Hepatocyte (in vitro differentiated cells): ENCODE measurements around the gene CREB5. TPM values are rescaled to one million over a fixed set of nuclear protein-coding genes. Genes with fewer than 3 reads are reported as not detected.

Source experiments
- DNase-seq: peaks from one replicate; pipeline ENCODE4 v3.0.0-alpha.2; 2016; ENCODE audit warnings: low spot score
- H2AFZ ChIP-seq: fragments of 200-600 bp; sonication (generic); 2 replicates; pipeline ENCODE4 v1.6.0; 2016; ENCODE audit warnings: antibody characterized with exemption, mild to moderate bottlenecking
- H3K27ac ChIP-seq: fragments of 200-600 bp; sonication (generic); 2 replicates; pipeline ENCODE4 v1.5.1; 2016; ENCODE audit warnings: mild to moderate bottlenecking
- H3K27me3 ChIP-seq: fragments of 200-600 bp; sonication (generic); 2 replicates; pipeline ENCODE4 v1.6.1; 2016
- H3K36me3 ChIP-seq: fragments of 200-600 bp; sonication (generic); replicated peaks from 2 replicates; pipeline ENCODE4 v1.5.1; 2016; ENCODE audit warnings: low read depth; ENCODE audit not compliant: insufficient read depth
- H3K4me1 ChIP-seq: fragments of 200-600 bp; sonication (generic); 2 replicates; pipeline ENCODE4 v1.5.1; 2016; ENCODE audit warnings: mild to moderate bottlenecking, moderate library complexity; ENCODE audit not compliant: insufficient read depth
- H3K4me2 ChIP-seq: fragments of 200-600 bp; sonication (generic); 2 replicates; pipeline ENCODE4 v1.6.0; 2016
- H3K4me3 ChIP-seq: fragments of 200-600 bp; sonication (generic); 2 replicates; pipeline ENCODE4 v1.5.1; 2016; ENCODE audit warnings: mild to moderate bottlenecking
- H3K79me2 ChIP-seq: fragments of 200-600 bp; sonication (generic); 2 replicates; pipeline ENCODE4 v1.6.0; 2017; ENCODE audit warnings: mild to moderate bottlenecking
- H3K9me2 ChIP-seq: fragments of 200-600 bp; sonication (generic); replicated peaks from 2 replicates; pipeline ENCODE4 v1.6.0; 2017; ENCODE audit warnings: mild to moderate bottlenecking; ENCODE audit not compliant: insufficient read depth
- H3K9me3 ChIP-seq: fragments of 200-600 bp; sonication (generic); 2 replicates; pipeline ENCODE4 v1.5.1; 2016; ENCODE audit warnings: low read depth, mild to moderate bottlenecking
- H4K20me1 ChIP-seq: fragments of 200-600 bp; sonication (generic); 2 replicates; pipeline ENCODE4 v1.6.0; 2016; ENCODE audit warnings: mild to moderate bottlenecking; ENCODE audit not compliant: insufficient read depth, poor library complexity, severe bottlenecking
- EZH2 ChIP-seq: fragments of 200-600 bp; sonication (generic); IDR thresholded peaks from 2 replicates; pipeline ENCODE4 v1.6.1; 2016; ENCODE audit warnings: antibody characterized with exemption, mild to moderate bottlenecking, borderline replicate concordance
- EZH2phosphoT487 ChIP-seq: fragments of 200-600 bp; sonication (generic); IDR thresholded peaks from one replicate; pipeline ENCODE4 v1.6.1; 2018; ENCODE audit warnings: antibody characterized with exemption, mild to moderate bottlenecking, low read depth, moderate library complexity; ENCODE audit not compliant: unreplicated experiment, severe bottlenecking
- WGBS: methylation state at CpG from one replicate; pipeline ENCODE4 v1.1.6; 2016; ENCODE audit warnings: low lambda C conversion rate; ENCODE audit errors: missing lambda C conversion rate; 5-methylcytosine and 5-hydroxymethylcytosine counted together
- polyA plus RNA-seq: library from polyadenylated mRNA; unstranded; fragments of >200 nt; fragmentation: Nextera tagmentation; extraction: Ambion mirVana; gene quantifications from 2 replicates; pipeline ENCODE4 v1.2.1, GENCODE V29; 2016
- total RNA-seq: library from RNA; depleted of rRNA; stranded (reverse); fragments of >200 nt; gene quantifications from 2 replicates; pipeline ENCODE4 v1.2.3, GENCODE V29; 2014
- TF ChIP-seq, protein P1 (sequence below): fragments of 200-600 bp; sonication (generic); IDR thresholded peaks from 2 replicates; pipeline ENCODE4 v1.5.1; 2016; ENCODE audit warnings: antibody characterized with exemption, mild to moderate bottlenecking; ENCODE audit not compliant: poor library complexity

Gene CREB5
- total and polyA plus RNA-seq, 2 experiments from 2014 or later: 14.0 to 27.9 TPM

DNA sequence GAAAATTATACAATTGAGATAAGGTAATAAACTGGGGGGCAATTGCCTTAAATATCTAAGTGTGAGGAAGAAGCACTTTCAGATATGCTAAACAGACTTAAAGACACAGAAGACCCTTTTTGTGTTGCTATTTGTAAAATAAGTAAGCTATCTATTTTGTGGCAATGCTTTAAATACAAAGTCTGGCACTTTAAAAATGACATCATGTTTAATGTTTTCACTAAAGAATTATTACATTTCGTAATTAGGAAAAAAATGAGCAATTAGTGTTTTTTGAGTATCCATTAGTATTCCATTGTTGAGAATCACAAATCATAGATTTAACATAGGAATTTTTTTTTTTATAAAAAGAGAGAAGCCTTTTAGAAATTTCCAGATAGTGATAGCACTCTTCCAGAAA lies 2.1 kb downstream of the CREB5 start:
- Histone ChIP-seq H3K4me1 (peaks cover 7% of the 10 kb centered on the region), H3K9me2 (no peaks in the 10 kb centered on the region), H3K9me3 (no peaks in the 10 kb centered on the region), H3K4me2 (no peak overlapping the region), H3K79me2 (no peaks in the 10 kb centered on the region), H3K36me3 (no peaks in the 10 kb centered on the region), H3K27ac (no peak overlapping the region), H3K4me3 (no peak overlapping the region), H4K20me1 (no peaks in the 10 kb centered on the region), H2AFZ (no peak overlapping the region), H3K27me3 (peaks cover 46% of the 10 kb centered on the region)
- DNase-seq: no peak
- 82% methylated on average over 1 of the region's 1 CpG for WGBS
- TF ChIP-seq, protein P1, sequence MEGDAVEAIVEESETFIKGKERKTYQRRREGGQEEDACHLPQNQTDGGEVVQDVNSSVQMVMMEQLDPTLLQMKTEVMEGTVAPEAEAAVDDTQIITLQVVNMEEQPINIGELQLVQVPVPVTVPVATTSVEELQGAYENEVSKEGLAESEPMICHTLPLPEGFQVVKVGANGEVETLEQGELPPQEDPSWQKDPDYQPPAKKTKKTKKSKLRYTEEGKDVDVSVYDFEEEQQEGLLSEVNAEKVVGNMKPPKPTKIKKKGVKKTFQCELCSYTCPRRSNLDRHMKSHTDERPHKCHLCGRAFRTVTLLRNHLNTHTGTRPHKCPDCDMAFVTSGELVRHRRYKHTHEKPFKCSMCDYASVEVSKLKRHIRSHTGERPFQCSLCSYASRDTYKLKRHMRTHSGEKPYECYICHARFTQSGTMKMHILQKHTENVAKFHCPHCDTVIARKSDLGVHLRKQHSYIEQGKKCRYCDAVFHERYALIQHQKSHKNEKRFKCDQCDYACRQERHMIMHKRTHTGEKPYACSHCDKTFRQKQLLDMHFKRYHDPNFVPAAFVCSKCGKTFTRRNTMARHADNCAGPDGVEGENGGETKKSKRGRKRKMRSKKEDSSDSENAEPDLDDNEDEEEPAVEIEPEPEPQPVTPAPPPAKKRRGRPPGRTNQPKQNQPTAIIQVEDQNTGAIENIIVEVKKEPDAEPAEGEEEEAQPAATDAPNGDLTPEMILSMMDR: no peak
- TF ChIP-seq EZH2 (no peak), EZH2phosphoT487 (no peak)

GRCh38 chr7:28417321-28417940 lies 5.1 kb downstream of the CREB5 start:
- Histone ChIP-seq H3K9me3 (no peaks in the 10 kb centered on the region), H3K27ac (no peak overlapping the region), H3K27me3 (peaks cover 24% of the 10 kb centered on the region), H4K20me1 (no peaks in the 10 kb centered on the region), H3K4me3 (no peak overlapping the region), H3K36me3 (no peaks in the 10 kb centered on the region), H3K4me2 (no peak overlapping the region), H2AFZ (no peak overlapping the region), H3K4me1 (no peaks in the 10 kb centered on the region), H3K79me2 (no peaks in the 10 kb centered on the region), H3K9me2 (no peaks in the 10 kb centered on the region)
- WGBS: 60% methylated on average over 5 of the region's 5 CpGs
- DNase-seq: no peak
- TF ChIP-seq EZH2phosphoT487 (no peak), EZH2 (no peak)
- TF ChIP-seq, protein P1: no peak

DNA sequence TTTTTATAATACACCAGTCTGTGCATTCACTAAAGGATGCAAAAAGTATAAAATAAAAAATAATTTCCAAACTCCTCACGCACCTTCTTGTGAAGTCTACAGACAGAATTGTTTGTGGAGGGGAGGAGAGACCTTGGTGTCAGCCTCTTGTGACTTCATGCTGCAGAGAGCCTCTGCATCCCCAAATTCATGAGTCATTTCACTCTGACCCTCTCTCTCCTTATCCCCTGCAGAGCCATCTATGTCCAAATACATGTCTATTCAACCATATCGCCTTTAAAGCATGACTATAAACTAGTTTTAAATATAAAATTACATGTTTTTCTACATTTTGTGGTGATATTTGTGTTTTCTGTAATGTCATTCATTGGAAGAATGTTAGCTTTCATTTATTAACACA lies 6.0 kb downstream of the CREB5 start:
- Histone ChIP-seq H2AFZ (no peak overlapping the region), H4K20me1 (no peaks in the 10 kb centered on the region), H3K4me3 (no peak overlapping the region), H3K27ac (no peak overlapping the region), H3K4me2 (no peak overlapping the region), H3K9me3 (no peaks in the 10 kb centered on the region), H3K9me2 (no peaks in the 10 kb centered on the region), H3K79me2 (no peaks in the 10 kb centered on the region), H3K4me1 (no peaks in the 10 kb centered on the region), H3K27me3 (peaks cover 15% of the 10 kb centered on the region), H3K36me3 (no peaks in the 10 kb centered on the region)
- TF ChIP-seq EZH2 (no peak), EZH2phosphoT487 (no peak)
- TF ChIP-seq, protein P1: no peak
- WGBS: 94% methylated on average over 2 of the region's 2 CpGs
- DNase-seq: no peak

DNA sequence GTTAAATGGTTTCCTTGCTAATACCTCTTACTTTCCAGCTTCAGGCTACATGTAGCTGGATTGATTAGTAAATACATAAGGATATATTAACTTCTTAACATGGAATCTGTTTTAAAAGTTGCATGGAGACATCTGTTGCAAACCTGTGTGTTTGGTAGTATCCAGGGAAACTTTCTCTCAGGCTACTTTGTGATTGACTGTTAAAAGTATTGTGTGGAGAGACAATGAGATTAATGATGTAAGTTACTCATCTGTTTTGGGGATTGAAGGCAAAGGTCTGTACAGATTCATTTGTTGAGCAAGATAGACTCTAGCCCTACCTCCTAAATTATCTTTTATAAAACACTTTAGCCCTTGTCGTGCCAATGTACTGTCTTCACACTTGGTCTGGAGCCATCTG lies 6.6 kb downstream of the CREB5 start:
- 83% methylated on average over 1 of the region's 1 CpG for WGBS
- H2AFZ ChIP-seq: no peak overlapping the region
- no peak for DNase-seq

More for the DNA sequence above, 6.6 kb downstream of the CREB5 start:
- no peaks in the 10 kb centered on the region for H4K20me1 ChIP-seq
- TF ChIP-seq EZH2phosphoT487: no peak
- no peak for TF ChIP-seq EZH2
- TF ChIP-seq, protein P1: no peak
- no peaks in the 10 kb centered on the region for H3K36me3 ChIP-seq
- H3K27me3 ChIP-seq: peaks cover 8% of the 10 kb centered on the region
- H3K27ac ChIP-seq: no peak overlapping the region
- no peak overlapping the region for H3K4me2 ChIP-seq
- no peaks in the 10 kb centered on the region for H3K9me2 ChIP-seq
- no peaks in the 10 kb centered on the region for H3K9me3 ChIP-seq
- no peaks in the 10 kb centered on the region for H3K79me2 ChIP-seq
- H3K4me1 ChIP-seq: no peaks in the 10 kb centered on the region
- H3K4me3 ChIP-seq: no peak overlapping the region
